Activated CD4-positive, alpha-beta T cell treated with anti-CD3 and anti-CD28 coated beads, Interleukin-10, Interleukin-2, amounts not matched to agents 100 ng/mL and 50 ng/mL, durations not matched to agents 16 hours and 8 hours (primary cell): ENCODE measurements around the gene PKD1L1.
"Not testable (repeated sequence)": the region's sequence is repeated elsewhere in the genome, so short reads cannot be mapped to it uniquely, and the experiment has no call there.

ENCODE experiments used
- DNase-seq: peaks from one replicate; pipeline ENCODE4 v3.0.0-alpha.2; 2020

The PKD1L1 gene

DNA sequence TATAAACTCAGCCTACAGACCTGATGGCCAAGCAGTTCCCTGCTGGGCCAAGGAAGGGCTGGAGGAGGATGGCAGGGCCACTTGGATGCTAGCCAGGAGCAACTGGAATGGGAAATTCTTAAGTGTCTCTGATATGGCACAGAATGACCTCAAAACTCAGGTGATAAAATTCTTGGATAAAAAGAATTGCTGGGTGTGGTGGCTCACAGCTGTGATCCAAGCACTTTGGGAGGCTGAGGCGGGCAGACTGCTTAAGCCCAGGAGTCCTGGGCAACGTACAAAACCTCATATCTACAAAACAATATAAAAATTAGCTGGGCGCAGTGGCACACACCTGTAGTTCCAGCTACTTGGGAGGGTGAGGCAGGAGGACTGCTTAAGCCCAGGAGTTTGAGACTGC is 14.0 kb upstream of the PKD1L1 start:
- no peak for DNase-seq

DNA sequence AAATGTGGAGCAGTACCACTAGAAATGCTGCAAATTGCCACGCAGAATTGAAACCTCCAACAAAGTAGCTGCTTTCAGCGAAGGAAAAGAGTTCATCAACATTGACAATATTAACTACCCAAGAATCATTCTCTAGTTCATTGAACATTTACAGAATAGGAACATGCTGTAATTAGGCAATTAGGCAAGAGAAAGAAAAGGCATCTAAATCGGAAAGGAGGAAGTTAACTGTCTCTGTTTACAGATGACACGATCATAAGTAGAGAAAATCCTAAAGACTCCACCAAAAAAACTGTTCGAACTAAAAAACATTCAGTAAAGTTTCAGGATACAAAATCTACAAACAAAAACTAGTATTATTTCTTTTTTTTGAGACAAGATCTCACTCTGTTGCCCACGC is 8.9 kb upstream of the PKD1L1 start:
- no peak for DNase-seq

DNA sequence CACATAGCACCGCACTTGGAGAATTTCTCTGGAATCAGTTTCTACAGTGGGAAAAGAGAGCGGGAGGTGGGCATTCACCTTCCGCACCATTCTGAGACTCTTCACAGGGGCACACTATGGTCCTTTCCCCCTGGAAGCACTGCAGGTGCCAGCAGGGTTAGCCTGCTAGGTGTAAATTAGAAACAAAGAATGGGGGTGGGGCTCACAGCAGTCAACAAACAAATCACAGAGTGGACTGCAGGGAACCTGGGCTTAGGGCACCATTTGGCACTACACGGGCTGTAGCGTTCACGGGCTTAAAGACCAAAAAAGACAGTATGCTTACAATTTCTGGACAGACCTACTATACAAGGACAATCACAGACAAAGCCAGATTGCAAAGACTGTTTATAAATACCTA is 8.0 kb upstream of the PKD1L1 start:
- no peak for DNase-seq

DNA sequence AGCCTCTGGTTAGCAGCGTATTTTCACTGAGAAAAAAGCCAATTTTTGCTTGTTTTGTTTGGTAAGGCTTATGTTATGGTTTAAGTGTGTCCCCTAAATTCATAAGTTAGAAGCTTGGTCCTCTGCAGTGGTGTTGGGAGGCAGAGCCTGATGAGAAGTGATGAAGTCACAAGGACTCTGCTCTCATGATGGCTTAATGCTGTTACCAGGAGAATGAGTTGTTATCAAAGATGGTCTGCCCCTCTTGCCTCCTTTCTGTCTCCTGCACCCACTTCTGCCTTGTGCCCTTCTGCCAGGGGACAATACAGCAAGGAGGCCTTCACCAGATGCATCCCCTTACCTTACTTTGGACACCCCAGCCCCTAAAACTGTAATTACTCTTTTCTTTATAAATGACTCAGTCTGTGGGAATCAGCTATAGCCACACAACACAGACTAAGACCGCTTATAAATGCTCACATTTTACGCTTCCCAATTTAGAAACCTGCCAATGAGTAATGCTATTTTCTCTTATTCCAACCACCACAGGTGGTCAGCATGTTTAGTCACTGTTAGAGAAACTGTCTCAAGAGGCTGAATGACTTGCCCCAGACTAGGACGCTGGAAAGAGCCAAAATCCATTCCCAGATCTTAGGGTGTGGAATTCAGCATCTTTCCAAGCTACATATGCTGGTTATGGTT is 6.1 kb upstream of the PKD1L1 start:
- DNase-seq: no peak

DNA sequence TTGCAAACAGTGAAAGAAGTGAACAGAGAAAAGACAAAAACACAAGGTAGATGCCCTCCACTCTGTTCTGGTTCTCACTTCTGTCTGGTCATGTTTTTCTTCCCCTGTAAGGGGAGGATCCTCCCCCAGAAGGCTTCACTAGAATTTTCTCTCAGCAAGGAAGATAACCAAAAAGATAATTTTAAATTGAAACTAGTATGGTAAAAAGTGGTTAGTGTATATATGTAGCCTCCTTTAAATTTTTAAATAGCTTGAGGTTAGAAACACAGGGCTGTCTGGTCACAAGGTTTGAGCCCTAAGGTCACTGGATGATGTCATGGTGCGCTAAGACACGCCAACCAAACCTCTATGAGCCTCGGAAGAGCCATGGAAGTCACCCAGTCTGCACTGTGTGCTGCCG is 5.6 kb upstream of the PKD1L1 start:
- no peak for DNase-seq

DNA sequence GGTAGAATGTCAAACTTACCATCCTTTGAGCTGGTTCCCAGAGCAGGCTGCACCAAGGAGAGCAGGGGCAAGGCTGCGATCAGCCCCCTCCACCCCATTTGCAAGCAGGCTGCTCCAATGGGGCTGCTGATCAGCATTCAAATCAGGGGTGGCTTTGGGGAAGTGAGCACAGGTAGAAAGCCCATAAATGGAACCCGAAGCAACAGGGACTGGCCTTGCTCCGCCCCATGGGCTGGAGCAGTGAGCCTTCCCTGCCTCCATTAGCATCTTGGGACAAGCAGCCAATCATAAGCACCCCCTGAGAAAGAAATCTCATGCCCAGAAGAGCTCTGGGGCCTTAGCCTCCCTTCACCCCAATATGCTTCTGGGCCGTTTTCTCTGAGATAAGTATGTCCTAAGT is 4.0 kb upstream of the PKD1L1 start:
- no peak for DNase-seq

DNA sequence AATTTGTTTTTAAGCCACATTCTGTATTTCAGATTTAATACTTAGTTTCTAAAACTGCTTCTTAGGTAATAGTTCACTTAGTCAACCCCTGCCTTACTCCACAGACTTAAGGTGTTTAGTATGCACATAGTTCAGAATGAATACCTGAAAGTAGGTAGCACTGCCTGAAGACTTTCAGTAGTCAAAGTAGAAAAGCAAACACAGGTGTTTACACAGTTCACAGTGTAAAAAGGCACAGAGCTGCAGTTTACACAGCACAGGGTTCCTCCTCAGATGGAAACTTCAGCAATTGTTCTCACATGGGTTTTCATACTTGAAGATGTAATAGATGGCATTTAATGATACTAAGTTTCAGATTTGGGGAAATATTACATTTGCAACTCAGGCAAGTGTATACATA is 3.1 kb upstream of the PKD1L1 start:
- DNase-seq: no peak

DNA sequence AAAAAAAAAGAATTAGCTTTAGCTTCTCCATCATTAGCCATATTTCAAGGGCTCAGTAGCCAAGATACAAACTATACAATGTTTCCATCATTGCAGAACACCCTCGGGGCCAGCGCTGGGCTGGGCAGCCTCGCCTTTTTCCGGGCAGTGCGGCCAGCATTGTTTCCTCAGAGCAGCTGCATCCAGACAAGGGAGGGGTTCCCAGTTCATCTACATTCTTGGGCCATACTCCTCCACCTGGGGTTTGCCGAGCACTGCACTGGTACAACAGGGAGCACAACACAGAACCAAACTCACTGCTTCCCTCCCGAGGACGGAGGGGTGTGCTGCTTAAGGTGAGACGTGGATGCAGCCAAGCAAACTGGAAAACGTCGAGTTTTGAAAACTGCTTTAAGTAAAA is 2.4 kb upstream of the PKD1L1 start:
- DNase-seq: no peak

DNA sequence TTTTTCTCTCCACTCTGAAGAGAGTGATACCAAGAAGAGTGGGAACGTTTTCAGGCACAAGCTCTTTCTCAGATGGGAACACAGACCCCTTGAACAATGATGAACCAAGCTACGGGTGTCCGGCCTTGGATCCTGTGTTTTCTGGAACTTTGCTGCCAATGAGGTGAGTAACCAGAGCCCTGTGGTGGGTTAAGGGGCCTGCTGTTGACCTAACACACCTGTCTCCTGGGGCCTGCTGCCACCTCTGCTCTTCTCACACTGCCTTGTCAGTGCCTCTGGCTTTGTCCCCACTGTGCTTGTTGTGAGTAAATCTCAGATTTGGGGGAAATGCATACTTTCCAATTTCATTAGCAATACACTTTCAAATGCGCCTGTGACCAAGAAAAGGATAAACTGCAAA is 1.4 kb upstream of the PKD1L1 start:
- no peak for DNase-seq

DNA sequence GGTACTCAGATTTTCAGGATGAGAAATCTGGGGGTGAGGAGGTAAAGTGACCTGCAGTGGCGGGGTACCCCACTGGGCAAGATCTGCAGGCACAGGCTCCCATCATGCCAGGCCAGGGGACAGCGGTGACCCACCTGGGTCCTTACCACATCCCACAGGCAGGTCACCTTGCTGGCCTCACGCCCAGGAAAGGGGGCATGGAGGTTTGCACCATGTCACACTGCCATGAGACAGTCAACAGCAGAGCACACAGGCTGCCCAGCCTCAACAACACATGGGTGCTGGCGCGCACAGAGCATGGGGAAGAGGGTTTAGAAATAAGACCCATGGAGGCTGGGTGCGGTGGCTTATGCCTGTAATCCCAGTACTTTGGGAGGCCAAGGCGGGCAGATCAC is 914 bp downstream of the PKD1L1 start:
- no peak for DNase-seq

DNA sequence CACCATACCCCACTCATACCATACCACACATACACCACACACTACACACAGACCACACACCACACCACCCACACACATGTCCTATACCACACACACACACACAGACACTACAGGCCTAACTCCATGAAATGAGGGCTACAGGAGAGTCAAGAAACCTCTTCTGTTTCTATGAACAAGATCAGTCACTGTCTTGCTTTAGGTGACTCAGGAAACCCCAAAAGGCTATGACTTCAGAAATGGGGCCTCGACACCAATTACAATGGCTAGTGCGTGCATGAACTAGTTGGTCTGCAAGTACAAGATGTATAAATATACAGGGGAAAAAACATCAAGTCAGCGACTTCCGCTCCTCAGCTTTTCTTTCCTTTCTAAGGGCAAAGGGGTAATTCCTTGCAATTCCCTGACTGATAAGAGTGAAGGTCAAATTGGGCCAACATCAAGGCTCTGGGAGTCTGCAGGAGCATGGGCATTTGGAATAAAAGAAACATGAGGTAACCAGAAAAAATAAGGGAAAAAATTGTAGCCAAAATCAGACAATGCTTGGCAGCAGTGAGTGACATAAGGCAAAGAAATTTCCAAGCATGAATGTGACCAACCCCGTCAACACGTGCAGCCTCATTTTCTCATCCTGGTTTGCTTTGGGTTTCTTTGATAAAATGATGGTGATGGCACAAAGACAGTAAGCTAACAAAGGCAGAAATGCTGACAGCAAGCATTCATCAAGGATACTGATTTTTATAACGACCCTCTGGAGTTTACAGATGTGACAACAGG is 1.5 kb downstream of the PKD1L1 start:
- DNase-seq: no peak

DNA sequence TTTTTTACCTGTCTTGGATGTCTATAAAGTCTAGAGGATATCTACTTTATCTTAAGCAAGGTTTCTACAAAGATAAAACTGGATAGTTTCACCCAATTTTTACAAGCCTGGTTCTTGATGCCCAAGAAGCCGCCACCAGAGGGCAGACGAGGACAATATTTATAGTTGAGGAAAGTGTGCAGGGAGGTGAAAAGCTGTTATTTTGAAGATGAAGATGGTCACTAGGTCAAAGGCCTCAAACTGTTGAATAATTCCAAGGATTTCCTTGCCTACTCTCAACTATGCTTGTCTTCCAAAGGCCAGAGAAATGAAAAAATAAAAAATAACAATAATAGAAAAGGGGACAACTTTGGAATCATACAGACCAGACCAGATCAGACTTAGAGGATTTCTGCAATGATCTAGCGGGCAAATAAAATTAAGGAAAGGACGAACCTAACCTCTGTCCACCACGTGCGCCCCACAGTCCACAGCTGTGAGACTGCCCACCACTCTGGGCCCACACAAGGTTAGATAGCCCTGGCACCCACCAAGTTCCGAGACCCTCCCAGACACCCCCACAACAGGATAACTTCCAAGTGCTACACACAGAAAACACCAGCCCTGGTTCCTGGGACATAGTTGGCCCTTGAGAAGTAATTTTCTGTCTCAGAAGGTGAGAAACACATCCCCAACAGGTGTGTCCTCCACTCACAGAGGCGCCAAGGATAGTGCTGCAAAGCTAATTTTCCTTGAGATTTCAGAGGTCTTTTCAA is 2.8 kb downstream of the PKD1L1 start:
- peak; percentile 71 for DNase-seq

DNA sequence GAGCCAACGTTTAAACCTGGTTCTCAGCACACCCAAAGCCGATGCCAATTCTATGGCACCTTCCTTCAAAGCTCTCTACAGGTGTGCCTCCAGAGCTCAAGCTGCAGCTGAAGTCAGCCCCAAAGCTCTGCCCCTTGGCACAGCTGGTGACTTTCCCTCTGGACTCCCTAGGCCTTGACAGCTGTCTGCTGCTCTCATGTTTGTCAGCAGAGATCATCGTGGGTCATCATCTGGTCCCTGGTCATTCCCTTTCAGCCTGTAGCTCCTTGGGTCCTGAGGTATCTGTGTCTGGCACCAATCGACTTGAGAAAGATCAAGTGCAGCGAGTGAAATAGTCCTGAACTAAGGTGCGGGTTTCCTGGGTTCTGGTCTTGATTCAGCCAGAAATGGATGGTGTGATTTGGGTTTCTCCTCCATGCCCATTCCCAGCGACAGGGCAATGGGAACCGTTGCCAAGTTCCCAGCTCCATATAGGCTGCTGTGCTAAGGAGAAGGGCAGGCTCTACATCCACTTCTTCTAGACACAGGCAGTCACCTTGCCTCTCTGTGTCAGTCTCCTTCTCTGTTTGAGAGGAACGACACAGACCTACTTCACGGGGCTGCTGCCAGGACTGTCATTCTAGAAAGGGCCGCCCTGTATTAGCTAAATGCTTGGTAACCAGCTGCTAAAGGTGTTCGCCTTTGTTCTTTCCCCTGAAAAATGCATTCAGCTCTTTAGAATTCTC is 3.6 kb downstream of the PKD1L1 start:
- no peak for DNase-seq

DNA sequence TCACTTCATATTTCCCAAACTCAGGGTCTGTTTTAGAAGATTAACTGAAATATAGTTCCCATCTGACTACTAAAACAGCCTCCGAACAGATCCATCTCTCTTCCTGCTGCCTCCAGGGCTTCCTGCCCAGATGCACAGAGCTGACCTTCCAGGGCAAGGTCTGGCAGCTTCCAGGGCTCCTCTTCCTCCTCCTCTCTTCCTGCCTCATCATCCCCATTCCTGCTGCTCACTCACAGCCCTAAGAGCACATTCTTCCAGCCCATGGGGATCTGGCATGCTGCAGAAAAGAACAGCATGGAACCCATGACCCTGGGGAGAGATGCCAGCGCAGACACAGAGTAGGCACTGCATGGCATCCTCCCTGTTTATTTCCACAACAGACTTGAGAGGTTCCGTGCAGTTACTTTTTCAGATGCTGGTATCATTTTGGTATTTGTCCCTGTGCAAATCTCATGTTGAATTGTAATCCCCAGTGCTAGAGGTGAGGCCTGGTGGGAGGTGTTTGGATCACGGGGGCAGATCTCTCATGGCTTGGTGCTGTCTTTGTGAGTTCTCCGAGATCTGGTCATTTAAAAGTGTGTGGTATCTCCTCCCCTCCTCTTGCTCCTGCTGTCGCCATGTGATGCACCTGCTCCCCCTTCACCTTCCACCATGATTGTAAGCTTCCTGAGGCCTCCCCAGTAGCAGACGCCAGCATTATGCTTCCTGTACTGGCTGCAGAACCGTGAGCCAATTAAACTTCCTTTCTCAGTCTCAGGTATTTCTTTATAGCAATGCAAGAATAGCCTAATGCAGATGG is 4.4 kb downstream of the PKD1L1 start:
- DNase-seq: no peak

DNA sequence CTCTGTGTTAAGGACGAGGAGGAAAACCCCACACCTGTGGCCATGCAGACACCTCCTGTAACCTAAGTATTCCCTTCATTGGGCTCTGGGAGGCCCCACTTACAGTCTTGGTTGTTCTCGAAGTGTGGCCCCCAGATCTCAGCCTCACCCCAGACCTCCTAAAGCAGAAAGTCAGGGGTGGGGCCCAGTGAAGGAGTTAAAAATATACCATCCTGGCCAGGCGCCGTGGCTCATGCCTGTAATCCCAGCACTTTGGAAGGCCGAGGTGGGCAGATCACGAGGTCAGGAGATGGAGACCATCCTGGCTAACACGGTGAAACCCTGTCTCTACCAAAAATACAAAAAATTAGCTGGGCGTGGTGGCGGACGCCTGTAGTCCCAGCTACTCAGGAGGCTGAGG is 5.6 kb downstream of the PKD1L1 start:
- not testable (repeated sequence) for DNase-seq

DNA sequence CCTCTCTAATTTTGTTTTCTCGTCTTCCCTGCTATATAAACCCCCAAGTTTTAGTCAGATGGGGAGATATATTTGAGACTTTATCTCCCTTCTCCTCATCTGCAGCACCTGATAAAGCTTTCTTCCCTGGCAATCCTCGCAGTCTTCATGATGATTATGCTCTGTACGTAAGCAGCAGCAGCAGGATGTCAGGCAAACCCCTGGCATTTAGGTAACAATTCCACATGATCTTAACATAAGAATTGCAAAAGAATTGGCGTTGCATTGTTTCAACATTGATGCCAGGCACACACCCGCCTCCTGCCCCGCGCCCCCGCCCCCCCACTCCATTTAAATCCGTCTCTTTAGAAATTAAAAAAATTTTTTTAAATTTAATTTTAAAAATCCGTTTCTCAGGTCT is 6.1 kb downstream of the PKD1L1 start:
- no peak for DNase-seq

DNA sequence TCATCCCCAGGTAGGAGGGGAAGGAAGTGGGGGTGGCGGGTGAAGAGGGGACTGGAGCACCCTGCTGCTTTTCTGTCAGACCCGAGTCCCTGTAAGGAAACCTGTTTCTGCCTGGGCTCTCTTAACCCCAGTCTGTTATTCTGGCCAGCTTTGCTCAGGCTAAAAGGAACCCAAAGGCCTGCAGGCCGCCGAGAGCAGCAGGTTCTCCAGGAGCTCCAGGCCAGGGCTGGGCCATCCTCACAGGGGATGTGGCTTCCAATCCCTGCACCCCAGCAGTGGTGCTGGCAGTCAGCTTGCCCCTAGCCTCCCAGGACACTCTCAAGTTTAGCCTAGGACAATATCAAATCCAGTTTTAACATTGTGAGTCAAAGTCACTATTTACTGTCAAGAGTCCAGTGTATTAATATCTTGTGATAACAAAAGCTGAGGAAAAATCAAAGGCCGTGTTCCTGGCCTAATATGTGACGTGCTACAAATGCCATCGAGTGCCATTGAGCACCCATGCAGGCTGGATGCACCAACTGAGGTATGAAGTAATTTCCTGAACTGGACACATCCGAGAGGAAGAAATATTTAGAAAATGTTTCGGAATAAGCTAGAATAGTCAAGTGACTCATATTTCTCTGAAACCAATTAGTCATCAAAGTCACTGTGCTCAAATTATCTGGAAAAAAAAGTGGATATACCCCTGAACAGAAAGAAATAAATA is 7.0 kb downstream of the PKD1L1 start:
- DNase-seq: no peak

DNA sequence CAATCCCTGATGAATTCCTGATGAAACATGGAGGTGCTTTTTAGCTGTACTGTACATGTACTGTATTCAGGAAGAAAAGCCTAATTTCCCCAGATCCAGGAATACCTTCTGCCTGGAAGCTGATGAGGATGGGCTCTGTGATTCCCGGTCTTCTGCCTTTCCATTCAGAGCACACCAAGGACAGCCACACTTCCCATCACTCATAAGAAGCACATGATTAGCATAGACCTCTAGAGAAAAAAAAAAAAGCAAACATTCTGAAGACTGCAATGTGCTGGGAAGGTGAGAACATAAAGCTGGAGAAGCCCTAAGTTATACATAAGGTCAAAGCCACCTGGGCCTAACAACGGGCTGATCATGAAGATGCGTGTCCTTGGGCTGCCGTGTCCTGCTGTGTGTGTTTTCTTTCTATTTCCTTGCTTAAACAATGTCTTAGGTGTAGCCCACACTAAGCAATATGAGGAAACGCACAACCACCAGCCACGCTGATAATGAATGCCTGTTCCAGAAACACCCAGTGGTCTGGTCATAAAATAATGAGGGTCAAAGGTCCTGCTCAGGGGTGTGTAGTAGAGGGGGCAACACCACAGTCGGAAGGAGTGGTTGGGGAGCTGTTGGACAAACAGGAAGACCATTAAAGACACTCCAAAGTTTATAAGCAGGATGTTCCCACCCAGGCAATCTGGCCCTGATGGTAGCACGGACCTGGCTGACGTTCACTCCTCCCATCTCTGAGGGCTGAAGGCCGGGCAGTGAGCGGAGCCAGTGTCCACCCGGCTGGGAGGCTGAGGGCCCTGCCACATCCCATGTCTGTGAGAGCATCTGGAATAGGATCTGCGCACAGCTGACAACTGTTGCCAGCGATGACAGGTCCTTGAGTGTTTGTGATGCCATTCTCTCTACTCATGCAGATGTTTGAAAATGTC is 7.9 kb downstream of the PKD1L1 start:
- DNase-seq: no peak

DNA sequence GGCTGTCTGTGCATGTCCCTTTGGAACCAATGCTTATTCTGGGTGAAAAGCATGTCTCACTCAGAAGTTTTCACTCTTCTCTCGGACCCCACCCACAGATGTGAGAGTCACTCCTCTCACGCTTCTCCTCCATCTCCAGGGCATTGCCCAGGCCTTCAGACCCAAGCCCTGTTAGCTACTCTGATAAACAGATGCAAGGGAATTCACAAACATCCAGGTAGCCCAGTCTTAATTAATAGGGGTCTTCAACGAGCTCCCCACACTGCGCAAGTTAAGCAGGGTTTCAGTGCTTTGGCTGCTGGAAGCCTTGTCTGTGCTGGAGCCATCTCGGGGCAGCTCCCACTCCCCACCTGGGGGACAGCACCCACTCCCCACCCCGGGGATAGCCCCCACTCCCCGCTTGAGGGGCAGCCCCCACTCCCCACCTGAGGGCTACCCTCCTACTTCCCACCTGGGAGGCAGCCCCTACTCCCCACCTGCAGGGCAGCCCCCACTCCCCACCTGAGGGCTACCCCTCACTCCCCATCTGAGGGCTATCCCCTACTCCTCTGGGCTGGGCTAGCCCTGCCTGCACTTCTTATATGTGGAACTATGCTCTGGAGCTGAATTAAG is 8.7 kb downstream of the PKD1L1 start:
- no peak for DNase-seq

DNA sequence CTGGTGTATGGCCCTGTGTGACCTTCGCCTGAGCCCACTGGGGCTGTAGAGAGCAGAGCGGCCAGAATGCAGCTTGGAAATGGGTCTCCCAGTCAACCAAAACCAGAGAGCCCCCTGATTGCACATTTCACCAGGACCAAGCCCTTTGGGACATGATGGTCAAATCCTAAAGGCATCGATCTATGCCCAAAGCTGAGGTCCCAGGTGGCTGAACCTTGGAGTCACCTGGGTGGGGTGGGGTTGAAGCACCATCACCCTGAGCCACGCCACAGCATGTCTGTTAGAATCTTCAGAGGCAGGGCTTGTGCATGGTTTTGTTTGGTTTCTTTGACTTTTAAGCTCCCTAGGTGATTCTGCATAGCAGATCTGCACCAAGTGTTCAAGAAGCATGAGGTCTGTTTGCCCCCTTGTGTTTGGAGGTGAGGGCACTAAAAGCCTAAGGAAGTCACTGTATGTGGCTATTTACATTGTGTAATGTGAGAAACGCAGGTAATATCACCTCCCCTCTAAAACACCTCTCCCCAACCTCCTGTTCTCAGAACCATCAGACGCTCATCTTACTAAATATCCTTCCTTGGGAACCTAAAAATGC is 9.6 kb downstream of the PKD1L1 start:
- no peak for DNase-seq
